Stimulated activated naive CD4-positive, alpha-beta T cell (primary cell): ENCODE results near the gene NAPA.

Experiments used
- DNase-seq, 6 experiments: peaks; one replicate each; lab custom pipeline; 2025; lab: John Stamatoyannopoulos, UW

The NAPA gene

DNA sequence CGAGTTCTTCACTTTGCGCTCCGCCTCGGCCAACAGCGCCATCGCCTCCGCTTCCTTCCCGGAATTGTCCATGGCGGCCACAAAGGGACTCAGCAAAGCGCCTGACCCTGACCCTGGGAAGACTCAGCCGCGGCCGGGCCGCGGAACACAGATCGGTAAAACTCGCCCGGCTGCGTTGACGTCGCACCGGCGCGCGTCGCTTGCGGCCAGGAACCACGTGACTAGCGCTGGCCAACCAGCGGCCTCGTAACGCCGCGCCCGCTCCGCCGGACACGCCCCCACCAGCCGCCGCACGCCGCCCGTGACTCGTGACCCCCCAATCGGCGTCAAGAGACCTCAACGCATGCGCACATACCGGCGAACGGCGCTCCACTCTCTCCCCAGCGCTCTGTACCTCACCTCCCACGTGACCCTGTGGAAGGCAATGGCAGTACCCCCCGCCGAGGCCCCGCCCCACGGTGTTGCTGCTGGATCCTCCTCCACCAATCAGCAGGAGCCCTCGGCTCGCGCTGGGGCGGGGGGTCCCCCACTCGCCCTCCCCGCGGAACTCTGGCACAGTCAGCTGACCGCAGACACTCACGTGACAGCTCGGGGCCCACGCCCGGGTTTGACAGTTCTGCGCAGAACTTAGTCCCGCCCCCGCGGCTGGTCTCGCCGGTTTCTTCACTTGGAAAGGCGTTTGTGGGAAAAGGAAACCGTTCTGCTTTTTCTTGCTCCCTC lies at the start of gene NAPA:
Gene NAPA (minus strand): TSS at position 195 of the 720 bp plus-strand sequence. CDS start 123 bp downstream, at position 72.
- DNase-seq: peak; percentile 99 to 100 (median 100)

DNA sequence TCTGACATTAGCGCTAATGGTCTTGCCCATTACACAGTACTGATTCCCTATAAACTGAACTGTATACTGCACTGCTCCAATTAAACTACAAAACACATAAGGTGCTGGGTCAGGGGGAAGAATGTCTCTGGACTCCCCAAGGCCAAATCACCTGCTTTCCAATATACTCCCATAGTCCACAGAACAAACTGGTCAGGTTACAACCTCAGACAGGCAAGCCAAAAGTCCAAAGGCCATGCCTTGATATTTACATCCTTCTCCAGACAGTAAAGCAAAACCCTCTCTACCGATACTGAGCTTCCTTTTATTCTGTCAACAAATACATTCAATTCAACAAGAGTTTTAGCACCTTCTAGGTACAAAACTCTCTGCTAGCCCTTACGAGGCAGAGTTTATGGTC lies 49.2 kb upstream of the NAPA start:
- no peak for DNase-seq

DNA sequence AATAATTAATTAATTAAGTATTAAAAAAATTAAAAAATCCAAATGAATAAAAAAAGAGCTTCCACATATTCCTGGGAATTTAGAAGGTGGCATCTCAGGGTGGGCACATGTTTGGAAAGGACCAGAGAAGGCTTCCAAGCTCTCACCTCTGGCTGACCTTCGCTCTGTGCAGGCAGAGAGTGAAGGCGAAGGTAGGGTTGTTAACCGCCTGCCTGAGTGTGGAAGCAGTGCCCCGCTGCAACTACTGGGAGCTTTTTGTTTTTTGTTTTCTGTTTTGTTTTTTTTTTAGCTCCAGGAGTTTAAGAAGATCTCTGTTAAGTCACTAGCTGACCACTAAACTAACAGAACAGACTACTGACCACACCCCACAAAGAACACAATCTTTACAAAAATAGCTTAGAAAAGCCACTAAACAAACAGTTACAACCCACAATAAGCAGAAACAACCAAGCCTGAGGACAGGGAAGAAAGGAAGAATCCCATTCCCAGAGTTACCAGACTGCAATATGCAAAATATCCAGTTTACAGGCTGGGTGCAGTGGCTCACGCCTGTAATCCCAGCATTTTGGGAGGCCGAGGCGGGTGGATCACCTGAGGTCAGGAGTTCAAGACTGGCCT lies 46.7 kb upstream of the NAPA start:
- DNase-seq: no peak

DNA sequence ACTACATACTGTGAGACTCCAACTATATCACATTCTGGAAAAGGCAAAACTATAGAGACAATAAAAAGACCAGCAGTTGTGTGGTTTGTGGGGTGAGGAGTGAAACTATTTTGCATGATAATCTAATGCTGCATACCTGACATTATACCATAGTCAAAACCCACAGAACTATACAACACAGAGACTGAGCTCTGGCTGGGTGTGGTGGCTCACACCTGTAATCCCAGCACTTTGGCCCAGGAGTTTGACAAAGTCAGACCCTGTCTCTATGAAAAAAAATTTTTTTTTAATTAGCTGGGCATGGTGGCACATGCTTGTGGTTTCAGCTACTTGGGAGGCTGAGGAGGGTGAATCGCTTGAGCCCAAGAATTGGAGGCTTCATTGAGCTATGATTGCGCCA lies 46.1 kb upstream of the NAPA start:
- no peak for DNase-seq

DNA sequence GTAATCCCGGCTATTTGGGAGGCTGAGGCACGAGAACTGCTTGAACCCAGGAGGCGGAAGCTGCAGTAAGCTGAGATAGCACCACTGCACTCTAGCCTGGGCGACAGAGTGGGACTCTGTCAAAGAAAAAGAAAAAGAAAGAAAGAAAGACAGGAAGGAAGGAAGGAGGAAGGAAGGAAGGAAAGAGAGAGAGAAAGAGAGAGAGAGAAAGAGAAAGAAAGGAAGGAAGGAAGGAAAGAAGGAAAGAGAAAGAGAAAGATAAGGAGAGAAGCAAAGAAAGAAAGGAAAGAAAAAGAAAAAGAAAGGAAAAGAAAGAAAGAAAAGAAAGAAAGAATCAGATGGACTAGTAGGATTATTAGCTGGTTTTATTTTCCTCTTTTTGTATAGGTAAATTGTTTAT lies 35.3 kb upstream of the NAPA start:
- no peak for DNase-seq

DNA sequence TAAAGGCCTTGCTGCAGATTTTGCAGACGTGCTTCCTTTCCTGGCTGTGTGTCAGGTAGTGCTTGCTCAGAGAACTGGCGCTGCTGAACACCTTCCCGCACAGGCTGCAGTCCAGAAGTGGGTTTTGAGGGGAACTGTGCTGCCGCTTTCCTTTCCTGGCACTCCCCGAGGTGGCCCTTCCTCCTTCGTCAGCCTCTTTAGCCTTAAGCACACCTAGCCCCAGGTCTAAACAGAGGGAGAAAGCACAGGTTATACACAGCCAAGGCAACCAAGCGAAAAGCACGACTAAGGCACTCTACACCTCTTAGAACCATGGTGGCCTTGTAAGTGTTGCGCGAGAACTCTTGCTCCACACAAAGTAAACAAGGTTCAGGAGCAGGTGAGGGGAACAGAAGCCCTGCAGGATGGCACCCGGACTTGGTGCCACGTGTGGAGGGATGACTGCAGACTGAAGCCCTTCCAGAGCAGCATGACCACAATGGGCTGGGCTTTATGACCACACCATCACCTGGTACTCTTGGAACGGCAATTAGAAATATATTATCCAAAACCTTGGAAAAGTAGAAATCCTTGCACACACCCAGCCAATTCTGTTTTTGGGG lies 34.5 kb upstream of the NAPA start:
- DNase-seq: no peak

DNA sequence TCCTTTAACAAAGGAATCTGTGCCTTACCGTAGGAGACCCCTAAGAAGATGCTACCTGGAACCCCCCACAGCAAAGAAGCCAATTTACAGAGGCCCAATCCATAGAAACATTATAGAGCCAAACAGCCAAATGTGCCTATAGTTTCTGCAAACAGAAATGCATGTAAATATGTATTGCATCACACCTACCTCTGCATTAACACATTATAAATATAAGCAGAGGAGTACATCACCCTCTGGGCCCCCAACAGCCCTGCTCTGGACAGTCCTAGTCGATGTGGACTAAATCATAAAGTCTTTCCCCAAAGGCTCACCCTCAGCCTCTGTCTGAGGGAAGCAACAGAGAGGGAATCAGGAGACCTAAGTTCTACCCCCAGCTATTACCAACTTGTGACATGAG lies 32.3 kb upstream of the NAPA start:
- DNase-seq: no peak

DNA sequence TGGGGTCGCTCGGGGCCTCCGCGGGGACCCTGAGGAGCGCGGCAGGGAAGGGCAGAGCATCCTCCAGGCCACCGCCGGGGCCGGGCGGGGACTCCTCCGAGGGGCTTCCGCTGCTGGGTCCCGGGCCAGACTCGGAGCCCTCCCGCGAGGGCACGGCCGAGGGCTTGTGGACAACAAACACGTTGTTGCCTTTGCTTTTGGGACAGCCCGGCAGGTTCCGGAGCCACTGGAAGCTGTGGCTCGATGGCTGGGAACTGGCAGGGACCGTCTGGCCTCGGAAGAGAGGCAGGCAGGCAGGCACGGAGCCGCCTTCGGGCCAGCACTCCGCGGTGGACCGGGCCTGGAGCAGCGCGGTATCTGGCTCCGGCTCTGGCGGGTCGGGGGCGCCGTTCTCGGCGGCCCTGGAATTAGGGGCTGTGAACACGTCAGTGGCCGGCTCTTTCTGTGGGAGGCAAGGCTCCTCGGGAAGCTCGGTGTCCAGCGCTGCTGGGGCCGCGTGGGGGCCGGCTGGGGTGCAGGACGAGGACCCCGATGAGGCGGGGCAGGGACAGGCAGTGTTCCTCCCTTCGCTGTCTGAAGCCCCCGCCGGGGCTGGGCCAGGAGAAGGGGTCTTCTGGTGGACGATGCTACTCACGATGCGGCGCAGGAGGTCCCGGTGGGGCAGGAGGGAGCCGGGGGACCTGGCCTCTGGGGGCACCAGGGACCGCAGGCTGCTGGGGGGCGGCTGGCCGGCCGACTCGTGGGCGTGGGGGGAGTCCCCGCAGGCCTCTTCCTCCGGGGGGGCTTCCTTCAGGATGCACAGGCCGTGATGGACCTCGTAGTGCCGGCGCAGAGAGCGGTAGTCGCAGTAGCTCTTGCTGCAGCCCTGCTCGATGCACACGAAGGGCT lies 30.4 kb upstream of the NAPA start:
- DNase-seq: peak in 2 of 6 experiments; percentile 13 to 25

DNA sequence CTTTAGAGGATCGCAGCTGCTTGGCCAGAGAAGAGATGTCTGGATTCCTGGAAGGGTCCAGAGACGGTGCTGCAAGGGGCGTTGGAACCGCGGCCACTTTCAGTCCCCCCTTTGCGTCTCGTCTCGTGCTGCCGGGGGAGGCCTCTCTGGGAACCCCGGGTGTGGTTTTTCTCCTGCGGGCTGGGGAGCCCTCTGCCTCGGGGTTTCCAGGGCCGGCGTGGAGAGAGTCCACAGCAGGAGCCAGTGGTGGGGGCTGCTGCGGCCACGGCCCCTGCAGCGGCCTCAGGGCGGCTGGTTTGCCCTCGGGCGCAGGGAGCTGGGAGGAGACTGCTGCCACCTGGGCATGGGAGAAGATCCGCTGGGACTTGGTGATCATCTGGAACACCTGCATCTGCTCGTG lies 29.6 kb upstream of the NAPA start:
- DNase-seq: no peak

DNA sequence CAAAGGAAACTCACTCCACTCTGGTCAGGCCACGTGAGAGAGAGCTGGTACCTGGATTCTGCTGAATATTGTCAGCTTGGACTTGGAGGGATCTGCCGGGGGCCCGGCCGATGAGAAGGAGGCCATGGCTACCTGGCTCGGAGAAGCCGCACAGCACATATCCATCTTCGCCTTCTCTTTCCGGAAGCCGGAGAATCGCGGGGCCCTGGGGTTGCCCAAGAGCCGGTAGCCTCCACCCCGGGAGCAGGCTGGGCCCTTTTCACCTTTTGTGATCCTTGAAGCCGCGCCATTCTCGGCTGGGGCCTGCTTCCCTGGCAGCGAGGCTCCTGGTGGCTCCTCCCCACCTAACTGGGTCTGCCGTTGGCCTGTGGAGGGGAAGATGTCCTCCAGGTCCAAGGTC lies 29.2 kb upstream of the NAPA start:
- DNase-seq: no peak

DNA sequence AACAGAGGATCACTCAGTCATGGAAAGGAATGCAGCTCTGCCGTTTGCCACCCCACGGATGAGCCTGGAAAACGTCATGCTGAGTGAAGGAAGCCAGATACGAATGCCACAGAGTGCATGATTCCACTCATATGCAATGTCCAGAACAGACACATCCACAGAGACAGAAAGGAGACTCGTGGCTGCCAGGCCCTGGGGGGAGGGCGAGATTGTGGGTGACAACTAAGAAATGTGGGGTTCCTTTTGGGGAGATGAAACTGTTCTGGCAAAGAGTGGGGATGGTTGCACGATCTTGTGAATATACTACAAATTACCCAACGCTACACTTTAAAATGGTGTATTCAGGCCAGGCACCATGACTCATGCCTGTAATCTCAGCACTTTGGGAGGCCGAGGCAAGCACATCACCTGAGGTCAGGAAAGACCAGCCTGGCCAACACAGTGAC lies 27.2 kb upstream of the NAPA start:
- no peak for DNase-seq

DNA sequence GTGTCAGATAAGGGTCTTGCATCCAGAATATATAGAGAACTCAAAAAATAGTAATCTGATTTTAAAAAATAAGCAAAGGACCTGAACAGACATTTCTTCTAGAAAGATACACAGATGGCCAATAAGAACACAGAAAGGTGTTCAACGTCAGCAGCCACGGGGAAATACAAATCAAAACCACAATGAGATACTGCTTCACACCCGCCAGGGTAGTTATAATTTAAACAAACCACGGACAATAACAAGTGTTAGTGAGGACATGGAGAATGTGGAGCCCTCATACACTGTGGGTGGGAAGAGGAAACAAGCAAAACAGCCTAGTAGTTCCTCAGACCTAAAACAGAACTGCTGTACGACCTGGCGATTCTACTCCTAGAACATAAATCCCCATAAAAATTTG lies 26.7 kb upstream of the NAPA start:
- DNase-seq: peak in 4 of 6 experiments; percentile 3 to 46 (median 20)

DNA sequence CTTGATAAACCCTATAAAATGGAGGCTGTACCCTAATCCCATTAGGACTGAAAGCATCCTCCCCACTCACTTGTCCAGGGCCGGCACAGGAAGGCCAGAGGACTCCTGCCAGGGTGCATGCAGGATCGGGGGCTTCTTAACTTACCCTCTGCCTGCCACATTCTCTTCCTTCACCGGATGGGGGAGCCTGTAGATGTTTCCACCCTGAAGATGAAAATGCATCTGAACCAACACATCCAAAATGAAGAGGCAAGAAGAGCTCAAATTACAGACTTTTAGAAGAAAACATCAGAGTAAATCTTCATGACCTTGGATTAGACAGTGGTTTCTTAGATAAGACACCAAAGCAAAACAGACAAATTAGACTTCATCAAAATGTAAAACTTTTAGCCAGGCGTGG lies 25.9 kb upstream of the NAPA start:
- DNase-seq: peak in 2 of 6 experiments; percentile 4 to 6

DNA sequence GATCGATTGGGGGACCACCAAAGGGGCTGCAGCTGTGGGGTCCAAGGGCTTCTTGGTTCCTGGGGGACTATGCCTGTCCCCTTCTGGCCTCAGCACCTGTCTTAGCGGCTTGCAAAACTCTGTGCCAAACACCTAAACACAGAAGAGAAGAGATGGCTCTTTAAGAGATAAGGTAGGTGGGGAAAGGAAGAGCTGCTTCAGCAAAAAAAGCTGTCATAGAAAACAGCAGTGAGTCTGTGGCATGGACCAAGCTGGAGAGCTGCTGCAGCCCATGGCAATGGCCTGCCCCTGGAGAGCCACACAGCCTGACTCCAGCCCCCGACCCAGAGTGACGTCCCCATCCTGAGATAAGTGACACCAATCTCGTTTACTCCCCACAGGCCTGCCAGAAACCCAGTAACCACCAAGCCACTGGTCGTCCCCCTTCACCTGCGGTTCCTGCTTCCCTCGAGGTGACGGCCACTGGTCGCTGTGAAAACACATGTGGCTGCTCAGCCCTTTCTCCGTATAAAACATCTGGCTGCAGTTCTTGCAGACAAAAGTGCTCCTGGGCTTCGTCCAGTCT lies 25.0 kb upstream of the NAPA start:
- DNase-seq: no peak

DNA sequence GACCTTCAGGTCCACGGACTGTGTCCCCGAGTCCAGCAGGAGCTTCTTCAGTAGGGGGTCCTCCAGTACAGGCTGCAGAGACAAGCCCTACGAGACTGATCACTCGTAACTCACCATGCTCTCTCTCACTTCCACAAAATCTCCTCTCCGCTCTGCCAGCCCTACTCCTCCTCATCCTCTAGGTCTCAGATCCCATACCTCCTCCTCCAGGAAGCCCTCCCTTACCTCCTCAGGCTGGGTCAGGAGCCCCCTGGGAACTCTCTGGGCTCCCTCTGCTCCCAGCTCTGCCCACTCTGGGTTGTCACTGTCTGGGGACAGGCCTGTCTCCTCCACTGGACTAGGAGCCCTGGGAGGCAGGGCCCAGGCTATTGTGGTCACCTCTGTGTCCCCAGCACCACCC lies 23.9 kb upstream of the NAPA start:
- no peak for DNase-seq

DNA sequence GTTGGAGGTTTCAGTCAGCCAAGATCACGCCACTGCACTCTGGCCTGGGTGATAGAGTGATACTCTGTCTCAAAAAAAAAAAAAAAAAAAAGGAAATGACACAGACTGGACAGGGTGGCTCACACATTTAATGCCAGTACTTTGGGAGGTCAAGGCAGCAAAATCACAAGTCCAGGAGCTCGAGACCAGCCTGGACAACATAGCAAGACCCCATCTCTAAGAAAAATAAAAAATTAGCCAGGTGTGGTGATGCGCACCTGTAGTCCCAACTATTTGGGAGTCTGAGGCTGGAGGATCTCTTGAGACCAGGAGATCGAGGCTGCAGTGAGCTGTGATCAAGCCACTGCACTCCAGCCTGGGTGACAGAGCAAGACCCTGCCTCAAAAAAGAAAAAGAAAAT lies 22.6 kb upstream of the NAPA start:
- no peak for DNase-seq

DNA sequence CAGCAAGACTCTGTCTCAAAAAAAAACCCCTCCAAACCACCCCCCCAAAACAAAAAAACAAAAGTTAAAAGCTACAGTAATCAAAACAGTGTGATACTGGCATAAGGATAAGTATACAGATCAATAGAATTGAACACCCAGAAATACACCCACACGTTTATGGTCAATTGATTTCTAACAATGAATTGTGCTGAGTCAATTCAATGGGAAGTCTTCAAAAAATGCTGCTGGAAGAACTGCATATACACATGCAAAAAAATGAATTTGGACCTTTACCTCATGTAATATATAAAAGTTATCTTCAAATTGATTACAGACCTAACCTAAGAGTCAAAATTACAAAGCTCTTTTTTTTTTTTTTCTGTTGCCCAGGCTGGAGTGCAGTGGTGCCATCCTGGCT lies 19.8 kb upstream of the NAPA start:
- DNase-seq: no peak

DNA sequence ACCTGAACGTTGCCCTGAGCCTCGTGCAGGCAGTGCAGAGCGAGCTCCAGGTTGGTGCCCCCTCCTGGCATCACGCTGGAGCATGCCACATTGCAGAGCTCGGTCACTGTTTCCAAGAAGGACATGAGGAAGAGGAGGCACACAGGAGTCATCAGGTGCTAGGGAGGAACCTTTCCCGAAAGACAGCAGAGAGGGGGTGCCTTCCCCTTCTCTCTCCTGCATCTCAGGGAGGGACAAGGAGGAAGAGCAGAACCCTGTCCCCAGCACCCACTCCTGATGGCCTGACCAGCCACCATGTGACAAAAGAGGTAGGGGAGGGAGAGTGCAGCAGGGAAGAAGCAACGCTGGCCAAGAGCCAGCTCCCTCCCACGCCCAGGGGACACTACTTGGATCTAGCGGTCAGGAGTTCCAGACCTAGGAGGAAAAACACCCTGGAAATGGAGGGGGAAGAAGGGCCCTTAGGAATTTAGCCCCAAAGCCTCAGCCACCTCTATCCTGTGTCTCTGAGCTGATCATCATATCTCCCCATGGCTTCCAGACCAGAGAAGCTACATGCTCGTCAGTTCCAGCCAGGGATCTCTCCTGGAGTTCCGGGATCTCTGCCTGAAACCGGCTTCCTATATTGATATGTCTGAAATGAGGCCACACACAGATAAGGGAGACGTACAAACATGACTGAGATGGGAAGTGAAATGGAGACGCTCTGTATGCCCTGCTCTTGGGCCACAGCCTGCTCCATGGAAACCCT lies 17.0 kb upstream of the NAPA start:
- no peak for DNase-seq

DNA sequence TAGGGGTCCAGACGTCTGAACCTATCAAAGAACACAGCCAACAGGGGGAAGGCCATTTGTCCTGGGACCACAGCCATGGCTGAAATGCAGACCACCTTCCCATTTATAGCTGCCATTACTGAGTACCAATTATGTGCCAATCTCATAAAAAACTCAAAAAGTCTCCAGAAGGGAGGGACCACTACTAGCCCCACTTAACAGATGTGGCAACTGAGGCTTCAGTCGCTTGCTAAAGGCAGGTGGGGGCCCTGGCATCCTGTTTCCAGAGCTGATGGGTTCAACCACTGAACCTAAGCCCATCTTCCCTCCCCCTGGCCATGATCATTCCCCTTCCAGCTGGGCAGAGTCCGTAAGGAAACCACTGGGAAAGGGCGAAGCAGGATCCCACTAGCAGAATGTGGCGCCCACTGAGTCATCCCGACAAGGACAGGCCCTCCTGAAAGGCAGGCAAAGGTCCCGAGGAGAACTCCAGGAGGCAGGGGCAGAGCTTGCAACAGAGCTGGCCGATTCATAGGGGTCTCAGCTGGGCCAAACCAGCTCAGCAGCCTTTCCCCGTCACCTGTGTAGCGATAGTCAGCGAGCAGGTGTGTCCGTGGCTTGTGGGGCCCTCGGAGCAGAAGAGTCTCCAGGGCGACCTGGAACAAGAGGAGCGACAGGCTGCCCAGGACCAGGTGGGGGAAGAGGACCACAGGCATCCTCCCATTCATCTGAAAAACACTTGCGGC lies 14.3 kb upstream of the NAPA start:
- no peak for DNase-seq

DNA sequence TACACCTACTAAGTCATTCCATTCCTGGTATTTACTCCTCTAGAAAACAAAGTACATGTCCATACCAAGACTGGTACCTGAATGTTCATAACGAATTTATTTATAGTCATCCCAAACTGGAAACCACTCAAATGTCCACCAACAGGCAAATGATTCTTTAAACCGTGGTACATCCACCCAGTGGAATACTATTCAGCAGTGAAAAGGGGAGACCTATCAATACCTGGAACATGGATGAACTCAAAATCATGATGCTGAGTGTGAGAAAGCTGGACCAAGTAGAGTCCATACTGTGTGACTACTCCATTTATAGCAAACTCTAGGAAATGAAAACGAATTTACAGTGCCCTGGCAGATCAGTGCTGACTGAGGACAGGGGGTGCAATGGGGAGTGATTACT lies 11.9 kb upstream of the NAPA start:
- no peak for DNase-seq

DNA sequence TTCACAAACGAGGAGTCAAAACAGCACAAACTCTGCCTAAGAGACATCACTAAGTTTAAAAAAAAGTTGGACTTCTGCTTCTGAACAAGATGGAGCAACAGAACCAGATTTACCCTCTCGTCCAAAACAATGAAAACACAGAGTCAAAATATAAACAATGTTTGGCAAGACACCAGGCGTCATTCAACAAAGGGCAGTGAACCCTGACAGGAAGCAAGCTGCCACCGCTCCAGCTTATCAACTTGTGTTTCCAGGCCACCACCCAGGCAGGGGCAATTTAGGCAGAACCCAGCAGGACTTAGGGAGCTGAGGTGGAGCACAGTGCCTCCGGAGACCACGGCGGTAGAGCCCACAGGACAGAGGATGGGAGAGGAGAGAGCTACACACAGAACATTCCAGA lies 8.6 kb upstream of the NAPA start:
- no peak for DNase-seq
